NCI-H2227 (cell line): Measurements from ENCODE around the gene MAN2A1.

Experiments used
- DNase-seq: peaks from one replicate; lab custom pipeline; 2025; ENCODE audit not compliant: unreplicated experiment; lab: John Stamatoyannopoulos, UW

The MAN2A1 gene

DNA sequence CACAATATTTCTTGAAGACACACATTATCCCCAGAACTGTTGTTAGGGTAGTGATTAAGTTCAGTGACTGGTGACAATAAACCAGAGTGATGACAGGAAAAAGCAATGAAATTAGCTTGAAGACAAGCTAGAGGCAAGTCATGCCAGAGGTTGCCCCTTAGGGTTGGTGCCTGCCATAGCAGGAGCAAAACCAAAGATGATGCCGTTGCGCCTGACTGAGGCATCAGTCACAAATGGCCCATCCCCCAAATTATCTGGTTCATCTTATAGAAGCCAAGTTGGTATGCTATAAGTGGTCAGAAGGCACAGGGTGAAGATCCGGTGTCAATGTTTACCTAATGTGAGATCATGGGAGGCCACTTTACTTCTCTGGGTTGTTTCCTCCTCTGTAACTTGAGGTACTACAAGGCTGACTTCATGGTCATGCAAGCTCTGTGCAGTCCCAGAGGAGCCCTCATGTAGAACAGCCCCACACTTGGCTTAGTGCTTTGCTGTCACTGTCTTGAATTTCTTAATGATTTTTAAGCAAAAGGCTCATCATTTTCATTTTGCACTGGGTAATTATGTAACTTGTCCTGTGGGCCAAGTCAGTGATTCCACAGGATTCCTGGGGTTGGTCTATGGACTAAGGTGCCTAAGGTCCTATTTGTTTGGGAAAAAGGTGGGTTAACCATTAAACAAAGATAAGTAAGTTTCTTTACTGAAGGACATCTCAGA is 211.3 kb downstream of the MAN2A1 start:
- peak; percentile 2 for DNase-seq

GRCh38 chr5:109901628-109901981 is 211.9 kb downstream of the MAN2A1 start:
- DNase-seq = no peak

GRCh38 chr5:109903061-109903460 is 213.3 kb downstream of the MAN2A1 start:
- no peak for DNase-seq

DNA sequence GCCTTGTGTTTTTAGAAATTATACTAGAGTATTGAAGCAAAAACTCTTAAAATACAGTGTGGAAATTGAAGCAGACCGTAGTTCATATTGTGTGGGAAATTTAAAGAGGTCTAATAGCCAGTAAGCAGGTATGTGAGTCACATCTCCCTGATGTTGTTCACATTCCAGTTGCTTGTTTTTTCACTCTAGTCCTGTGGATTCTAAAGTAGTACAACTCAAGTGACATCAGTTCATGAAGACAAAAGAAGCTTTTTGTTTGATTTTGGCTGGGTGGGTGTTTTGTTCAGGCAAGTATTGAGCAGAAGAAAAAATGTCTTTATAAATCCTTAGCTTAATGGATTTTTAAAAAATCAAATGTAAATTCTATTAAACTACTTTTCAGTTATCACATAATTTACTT is 216.2 kb downstream of the MAN2A1 start:
- no peak for DNase-seq

- no peak for DNase-seq
Measured at GRCh38 chr5:109907189-109907588, 217.5 kb downstream of the MAN2A1 start.

- DNase-seq = no peak
Measured at GRCh38 chr5:109907731-109908130, 218.0 kb downstream of the MAN2A1 start.

- no peak for DNase-seq
Measured at GRCh38 chr5:109908366-109908765, 218.6 kb downstream of the MAN2A1 start.

- no peak for DNase-seq
Measured at GRCh38 chr5:109910874-109911273, 221.1 kb downstream of the MAN2A1 start.

- DNase-seq = no peak
Measured at GRCh38 chr5:109911731-109912130, 222.0 kb downstream of the MAN2A1 start.

GRCh38 chr5:109914906-109915305 is 225.2 kb downstream of the MAN2A1 start:
- no peak for DNase-seq

GRCh38 chr5:109916481-109917153 is 226.9 kb downstream of the MAN2A1 start:
- DNase-seq = peak; percentile 46
